OCI-LY3 (cell line): ENCODE results near the gene TWIST2.

ENCODE experiments used
- CTCF ChIP-seq: fragments of 200-600, 300-600 bp; sonication (generic); IDR thresholded peaks from 2 replicates; pipeline ENCODE4 v1.5.1; 2014; ENCODE audit warnings: antibody characterized with exemption, low read length, low read depth
- EZH2phosphoT487 ChIP-seq: fragments of 200-600 bp; shearing (Covaris generic); IDR thresholded peaks from 2 replicates; pipeline ENCODE4 v1.6.1; 2018; ENCODE audit warnings: antibody characterized with exemption, mixed run types, low read depth

GRCh38 chr2:238893349-238894000 lies 45.6 kb downstream of the TWIST2 start:
- TF ChIP-seq CTCF: no peak
- no peak for TF ChIP-seq EZH2phosphoT487
